DMS153 treated with DMSO at 0.1 percent for 48 hours (cell line): ENCODE measurements around the gene RYR2.
"Not testable (repeated sequence)": the region's sequence is repeated elsewhere in the genome, so short reads cannot be mapped to it uniquely, and the experiment has no call there.

Experiments used
- DNase-seq: peaks from one replicate; lab custom pipeline; 2025; ENCODE audit not compliant: unreplicated experiment; lab: John Stamatoyannopoulos, UW

The RYR2 gene

DNA sequence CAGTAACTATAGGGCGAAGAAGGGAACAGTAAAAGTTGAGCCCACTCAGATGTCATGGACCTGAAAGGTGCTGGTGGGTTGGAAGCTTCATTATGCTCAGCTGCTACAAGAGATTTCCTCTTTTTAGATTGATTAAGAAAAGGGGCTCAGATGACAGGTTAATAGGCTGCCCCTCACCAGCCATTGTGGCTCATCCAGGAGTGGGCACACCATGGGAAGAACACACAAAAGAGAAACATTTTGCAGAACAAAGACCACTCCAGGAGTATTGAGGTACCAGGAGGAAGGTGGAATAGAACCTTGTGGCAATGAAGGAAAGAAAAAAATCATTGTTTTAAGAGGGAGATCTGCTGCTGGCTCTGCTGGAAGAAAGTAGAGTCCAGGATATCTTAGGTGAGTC, 205.5 kb downstream of the RYR2 start:
- no peak for DNase-seq

DNA sequence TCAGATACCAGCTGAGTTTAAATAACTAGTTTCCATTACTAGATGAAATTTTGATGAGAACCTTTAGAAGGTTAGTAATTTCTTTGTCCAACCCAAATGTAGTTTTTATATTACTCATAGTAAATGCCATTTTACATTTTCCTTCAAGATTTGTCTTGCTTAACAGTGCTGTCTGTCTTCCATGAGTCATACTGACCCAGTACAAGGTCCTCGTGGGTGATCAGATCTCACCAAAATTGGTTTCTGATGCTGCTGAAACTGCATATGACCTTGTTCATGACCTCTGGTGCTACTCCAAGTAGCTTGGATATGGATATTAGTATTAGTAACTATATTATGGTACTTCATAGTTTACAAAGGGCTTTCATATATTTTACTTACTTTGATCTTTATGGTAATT, 207.1 kb downstream of the RYR2 start:
- DNase-seq: no peak

DNA sequence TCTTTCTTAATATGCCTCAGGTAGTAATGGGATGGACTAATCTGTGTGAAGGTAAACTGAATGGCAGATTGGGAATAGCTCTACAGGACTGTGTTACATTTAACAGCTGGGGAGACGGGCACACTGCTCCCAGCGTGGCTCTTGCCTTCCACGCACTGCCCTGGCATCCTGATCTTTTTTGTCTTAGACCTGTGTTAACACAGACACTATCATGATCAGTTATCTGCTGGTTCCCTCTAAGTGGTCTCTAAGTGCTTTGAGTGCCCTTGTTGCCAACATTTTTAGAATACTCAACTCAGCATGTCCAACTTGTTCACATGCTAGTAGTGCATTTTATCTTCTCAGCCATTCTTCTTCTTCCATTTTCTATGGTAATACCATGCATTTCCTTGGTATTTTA, 208.1 kb downstream of the RYR2 start:
- no peak for DNase-seq

DNA sequence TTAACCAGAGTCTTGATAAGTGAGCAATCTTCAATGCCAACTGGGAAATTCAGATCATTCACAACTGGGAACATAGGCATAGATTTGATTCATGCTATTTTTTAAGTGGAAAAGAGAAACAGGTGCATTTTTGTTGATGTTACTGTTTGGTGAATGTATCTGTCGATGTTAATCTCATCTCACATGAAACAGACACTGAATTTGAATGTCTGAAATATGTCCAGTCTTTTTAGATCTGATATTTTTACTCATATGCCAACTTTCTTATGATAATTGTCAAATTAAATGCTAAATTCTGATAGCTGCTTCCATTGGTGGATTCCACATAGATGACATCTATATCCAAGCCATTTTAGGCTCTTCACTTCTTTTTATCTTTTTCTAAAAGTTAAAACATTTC, 213.1 kb downstream of the RYR2 start:
- DNase-seq: no peak

DNA sequence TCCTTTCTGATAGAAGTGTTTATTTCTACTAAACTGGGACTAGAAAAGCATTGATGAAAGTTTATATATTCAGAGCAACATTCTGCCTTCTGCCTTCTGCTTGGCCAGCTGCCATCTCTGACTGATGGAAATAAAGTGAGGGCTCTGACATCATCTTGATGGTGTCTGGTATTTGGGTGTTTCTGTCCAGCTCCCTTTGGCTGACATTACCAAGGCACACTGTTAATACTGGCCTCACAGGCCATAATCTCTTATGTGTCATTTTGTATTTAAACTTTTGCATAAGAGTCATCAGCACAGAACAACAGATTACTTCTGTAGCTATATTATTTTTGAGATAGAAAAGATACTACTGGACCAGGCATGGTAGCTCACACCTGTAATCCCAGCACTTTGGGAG, 216.9 kb downstream of the RYR2 start:
- DNase-seq: no peak

DNA sequence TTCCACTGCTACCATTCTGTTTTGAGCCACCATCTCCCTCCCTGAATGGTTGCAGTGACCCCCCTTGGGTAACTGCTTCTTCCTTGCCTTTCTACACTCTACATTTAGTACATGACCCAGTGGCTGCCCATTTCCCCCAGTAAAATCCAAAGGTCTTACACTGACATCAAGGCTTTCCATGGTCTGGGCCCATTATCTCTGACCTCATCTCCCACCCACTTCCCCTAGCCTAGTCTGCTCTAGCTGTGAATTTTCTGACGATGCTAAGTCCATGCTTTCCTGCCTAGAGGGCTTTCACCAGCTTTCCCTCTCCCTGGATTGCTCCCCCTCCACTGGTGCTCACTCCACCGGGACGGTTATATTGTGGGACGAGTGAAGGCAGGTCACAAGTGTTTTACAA, 219.2 kb downstream of the RYR2 start:
- no peak for DNase-seq

DNA sequence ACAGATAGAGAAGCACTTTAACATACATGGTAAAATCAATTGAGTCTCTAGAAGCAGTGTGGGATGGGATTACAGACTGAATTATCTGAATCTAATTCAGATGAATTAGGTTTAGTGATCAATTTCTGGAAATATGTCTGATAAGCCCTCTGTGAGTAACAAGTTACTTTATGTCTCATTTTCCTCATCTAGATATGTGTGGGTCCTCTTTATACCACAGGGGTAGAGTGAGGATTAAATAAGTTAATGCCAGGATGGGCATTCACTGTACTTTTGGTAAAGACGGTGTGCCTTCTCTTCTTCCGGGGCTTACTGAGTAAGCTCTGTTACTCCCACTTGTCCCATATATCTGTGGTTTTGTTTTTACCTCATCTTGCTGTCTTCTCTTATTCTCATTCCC, 225.8 kb downstream of the RYR2 start:
- DNase-seq: no peak

DNA sequence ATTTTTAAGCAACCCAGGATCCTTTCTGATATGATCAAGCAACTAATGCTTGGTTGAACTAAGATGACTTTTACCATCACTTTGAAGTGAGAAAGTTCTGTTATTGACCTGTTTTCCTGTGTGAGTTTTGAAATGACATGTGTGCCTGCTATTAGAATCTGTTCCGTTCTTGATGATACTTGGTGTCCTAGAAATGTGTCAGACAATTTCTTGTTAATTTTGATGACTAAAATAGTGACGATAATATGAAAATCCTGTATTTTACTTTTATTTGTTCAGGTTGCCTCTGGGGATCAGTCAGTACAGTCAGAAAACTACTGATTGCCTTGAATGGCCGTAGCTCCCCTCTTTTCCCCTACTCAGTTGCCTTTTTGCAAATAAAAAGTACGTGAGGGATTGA, 228.0 kb downstream of the RYR2 start:
- no peak for DNase-seq

DNA sequence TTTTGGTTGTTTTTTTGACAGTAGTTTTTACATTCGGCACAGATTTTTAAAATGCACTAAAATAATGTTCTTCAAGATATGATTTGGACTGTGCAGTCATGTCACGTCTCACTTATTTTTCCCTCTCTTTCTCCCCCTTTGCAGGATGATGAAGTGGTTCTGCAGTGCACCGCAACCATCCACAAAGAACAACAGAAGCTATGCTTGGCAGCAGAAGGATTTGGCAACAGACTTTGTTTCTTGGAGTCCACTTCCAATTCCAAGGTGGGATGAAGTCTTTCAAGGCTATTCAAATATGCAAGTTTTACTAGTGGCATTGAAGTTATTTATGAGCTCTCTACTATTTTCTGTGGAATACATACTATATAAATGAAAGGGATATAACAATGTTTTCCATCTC, 228.4 kb downstream of the RYR2 start:
- DNase-seq: no peak

DNA sequence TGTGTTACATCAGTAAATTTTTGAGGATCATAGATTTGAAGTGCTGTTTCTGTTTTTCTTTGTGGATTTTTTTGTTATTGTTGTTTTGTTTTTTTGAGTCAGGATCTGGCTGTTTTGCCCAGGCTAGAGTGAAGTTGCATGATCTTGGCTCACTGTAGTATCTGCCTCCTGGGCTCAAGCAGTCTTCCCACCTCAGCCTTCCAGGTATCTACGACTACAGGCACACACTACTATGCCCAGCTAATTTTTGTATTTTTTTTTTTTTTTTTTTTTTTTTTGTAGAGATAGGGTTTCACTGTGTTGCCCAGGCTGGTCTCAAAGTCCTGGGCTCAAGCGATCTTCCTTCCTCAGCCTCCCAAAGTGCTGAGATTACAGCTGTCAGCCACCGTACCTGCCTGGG, 236.0 kb downstream of the RYR2 start:
- not testable (repeated sequence) for DNase-seq

DNA sequence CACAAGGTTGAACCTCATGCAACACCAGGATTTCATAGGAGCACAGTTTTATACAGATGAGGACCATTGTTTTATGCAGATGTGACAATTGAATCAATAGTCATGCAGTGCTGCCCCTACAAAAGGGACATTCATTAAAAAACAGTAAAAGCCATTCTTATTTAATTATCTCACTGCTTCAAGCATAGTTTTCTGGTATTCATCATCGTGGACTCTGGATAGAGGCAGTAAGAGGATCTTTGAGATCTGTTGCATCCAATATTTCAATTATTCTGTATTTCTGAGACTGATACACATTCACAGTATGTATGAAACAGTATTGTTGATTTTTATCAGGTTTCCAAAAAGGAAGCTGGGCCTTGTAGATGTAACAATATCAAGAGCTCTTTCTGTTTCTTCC, 237.6 kb downstream of the RYR2 start:
- no peak for DNase-seq

DNA sequence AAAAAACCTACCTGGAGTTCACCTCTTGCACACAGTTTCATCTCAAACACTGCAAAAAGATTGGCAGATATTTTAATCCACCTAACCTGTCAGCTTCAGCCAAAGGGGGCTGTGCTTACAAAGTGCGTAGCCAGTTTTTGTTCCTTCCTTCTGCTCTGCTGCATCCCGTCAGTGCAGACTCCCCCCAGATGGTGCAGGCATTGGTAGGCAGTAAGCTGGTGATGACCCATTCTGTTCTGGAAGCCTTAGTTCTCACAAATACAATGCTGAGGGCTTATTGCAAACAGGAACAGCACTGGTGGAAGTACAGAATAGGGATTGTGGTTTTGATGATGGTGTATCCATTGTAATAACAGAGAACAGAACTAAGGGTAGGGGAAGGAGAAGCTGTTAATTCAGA, 239.5 kb downstream of the RYR2 start:
- DNase-seq: no peak

DNA sequence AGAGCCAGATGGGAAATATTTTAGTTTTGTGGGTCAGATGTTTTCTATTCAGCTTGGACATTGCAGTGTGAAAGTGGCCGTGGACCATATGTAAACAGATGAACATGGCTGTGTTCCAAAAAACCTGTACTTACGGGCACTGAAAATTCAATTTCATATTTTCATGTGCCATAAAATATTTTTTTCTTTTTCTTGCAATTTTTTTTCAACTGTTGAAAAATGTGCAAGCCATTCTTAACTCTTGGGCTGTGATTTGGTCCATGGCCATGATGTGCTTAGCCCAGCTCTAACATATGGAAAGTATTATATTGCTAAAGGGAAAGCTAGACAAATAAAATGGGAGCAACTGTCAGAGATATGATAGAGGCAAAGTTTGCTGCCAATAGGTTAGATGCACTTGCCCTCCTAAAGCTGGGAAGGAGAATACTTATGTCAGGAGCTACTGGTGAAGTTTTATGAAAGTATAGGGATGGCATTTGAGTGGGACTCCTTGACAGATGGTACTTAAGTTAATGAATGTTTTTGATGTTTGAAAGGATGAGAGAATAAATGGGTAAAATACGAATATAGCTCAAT, 240.3 kb downstream of the RYR2 start:
- DNase-seq: no peak

DNA sequence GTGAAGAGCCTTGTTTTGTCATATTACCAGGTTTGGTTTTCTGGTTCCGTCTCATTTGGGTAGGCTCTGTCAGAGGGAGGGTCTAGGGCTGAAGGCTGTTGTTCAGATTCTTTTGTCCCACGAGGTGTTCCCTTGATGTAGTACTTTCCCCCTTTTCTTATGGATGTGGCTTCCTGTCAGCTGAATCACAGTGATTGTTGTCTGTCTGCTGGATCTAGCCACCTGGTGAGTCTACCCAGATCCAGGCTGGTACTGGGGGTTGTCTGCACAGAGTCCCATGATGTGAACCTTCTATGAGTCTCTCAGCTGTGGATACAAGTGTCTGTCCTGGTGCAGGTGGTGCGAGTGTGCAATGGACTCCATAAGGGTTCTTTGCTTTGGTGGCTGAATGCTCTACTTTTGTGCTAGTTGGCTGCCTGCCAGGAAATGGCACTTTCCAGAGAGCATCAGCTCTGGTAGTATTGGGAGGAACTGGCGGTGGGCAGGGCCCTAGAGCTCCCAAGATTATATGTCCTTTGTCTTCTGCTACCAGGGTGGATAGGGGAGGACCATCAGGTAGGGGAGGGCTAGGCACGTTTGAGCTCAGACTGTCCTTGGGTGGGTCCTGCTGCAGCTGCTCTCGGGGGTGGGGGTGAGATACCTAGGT, 246.0 kb downstream of the RYR2 start:
- no peak for DNase-seq

DNA sequence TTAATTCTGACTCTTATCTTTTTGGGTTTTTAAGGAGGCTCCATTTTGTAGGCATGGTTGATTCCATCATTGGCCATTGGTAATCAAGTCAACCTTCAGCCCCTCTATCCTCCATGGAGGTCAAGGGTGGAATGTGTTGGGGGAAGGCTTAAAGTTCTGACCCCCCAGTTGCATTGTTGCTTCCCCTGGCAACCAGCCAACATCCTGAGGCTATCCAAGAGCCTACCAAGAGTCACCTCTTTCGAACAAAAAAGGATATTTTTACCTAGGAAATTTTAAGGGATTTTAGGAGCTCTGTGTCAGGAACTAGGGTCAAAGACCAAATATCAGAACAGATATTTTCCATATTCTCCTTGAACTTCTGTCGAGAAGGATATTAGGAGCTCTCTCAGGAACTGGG, 251.8 kb downstream of the RYR2 start:
- no peak for DNase-seq

DNA sequence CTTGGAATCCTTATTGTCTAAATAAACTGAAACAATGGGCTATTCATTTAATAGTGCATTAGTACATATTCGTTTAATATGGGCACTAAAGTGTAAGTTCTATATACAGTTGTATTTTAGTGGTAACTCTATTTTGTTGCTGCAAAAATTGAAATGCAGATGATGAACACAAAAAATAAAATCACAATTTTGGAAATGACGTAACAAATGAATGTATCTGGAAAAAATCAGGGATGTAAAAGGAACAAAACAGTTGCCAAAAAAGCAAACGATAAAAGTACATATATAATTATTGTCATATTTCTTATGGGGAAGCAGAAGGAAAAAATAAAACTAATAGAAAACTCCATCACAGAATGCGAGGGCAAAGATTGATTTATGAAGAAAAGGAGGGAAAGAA, 254.9 kb downstream of the RYR2 start:
- DNase-seq: no peak

DNA sequence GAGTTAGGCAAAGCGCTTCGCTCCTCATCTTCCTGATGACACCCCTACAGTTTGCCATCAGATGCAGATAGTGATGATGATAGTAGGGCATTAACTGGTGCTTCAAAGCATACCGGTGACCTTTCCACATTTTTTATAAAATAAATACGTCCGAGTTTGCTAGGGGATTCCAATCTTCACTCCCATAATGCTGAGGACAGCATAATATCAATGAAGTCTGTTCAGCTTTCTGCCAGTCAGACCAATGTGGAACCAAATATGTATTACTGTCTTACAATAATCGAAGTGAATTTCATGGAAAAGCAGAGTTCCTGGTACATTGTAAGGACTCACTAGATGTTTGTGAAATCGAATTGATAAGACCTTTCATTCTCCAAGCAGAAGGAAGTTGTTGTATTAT, 258.7 kb downstream of the RYR2 start:
- DNase-seq: no peak

DNA sequence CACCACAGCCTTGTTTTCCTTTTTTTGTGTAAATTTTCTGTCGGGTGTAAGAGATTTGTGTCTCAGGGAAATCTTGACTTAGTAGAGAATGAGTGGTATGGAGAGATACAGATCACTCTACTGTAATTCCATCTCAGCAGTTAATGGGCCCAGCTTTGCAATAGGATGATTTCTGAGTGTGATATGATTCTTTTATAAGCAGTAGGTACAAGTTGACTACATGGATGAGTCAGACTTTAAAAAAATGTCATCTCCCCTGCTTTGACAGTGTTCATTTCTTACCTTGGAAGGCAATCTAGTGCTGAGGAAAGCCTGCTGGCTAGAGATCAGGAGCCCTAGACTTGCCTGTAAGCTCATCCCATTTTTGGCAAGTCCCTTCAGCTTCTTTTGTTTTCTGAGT, 261.9 kb downstream of the RYR2 start:
- DNase-seq: no peak

DNA sequence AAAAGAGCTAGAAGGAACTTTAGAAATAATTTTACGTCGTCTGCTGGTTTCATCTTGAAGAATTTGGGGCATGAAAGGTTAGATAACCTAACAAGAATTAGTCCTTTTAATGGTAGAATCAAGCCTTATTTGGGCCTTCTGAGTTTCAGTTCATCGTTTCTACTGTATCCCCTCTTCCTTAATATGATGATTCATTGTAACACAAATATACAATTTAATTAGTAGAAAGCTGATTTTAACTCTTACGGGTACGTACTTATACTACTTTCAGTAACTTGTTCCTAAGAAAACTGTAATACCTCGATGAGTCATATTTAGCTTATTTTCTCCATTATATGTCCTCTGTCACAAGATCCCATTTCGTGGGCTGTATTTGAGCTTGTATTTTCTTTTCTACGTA, 264.7 kb downstream of the RYR2 start:
- no peak for DNase-seq

DNA sequence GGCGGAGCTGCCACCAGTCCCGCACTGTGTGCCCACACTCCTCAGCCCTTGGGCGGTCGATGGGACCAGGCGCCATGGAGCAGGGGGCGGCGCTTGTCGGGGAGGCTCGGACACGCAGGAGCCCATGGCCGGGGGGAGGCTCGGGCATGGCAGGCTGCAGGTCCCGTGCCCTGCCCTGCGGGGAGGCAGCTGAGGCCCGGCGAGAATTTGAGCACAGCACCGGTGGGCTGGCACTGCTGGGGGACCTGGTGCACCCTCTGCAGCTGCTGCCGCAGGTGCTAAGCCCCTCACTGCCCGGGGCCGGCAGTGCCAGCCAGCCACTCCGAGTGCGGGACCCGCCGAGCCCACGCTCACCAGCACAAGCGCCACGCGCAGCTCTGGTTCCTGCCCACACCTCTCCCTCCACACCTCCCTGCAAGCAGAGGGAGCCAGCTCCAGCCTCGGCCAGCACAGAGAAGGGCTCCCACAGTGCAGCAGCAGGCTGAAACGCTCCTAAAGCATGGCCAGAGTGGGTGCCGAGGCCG, 267.7 kb downstream of the RYR2 start:
- DNase-seq: no peak

DNA sequence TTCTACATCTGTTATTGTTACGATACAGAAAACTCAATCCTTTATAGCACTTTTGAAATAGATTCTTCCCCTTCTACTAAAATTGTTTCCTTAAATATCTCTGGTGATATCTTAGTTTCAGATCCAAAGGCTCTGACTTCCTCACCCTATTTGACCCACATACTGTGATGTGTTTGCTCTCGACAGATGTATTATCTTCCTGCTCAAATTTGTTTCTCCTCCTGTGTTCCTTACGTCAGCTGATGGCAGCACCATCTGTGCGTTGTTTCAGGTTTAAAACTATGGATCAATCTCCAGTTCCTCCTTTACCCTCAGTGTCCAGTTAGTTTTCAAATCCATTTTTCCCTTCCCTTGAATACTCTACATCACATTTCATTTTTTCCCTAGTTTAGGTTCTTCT, 274.4 kb downstream of the RYR2 start:
- no peak for DNase-seq

DNA sequence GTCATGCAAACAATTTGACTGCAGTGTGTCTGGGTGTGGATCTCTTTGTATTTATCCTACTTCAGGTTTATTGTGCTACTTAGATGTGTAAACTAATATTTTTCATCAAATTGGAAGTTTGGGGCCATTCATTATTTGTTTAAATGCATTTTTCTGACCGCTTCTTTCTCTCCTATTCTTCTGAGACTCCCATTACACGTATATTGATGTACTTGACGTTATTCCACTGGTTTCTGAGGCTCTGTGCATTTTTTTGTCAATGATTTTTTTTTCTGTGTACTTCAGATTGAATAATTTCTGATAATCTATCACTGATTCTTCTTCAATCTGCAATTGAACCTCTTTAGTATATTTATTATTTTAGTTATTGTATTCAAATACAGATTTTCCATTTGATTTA, 276.8 kb downstream of the RYR2 start:
- no peak for DNase-seq

DNA sequence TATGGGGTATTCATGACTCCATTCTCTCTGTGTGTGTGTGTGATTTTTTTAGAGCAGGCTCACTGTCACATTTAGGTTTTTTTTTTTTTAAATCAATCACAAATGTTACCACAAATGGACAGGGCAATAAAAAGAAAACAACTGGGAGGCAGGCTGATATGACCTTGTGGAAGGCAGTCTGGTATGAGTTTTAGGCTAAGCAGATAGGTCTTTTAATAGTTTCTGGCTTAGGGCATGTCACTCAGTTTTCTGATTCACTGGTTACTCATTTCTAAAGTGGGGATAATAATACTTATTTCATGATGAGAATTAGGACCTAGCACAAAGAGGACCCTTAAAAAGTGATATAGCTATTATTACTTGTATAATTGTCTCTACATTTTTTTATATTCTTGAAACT, 278.9 kb downstream of the RYR2 start:
- no peak for DNase-seq
